Fibroblast of skin of right quadriceps (primary cell): ENCODE results near the gene DMBT1.
"Not testable (repeated sequence)": the region's sequence is repeated elsewhere in the genome, so short reads cannot be mapped to it uniquely, and the experiment has no call there.

Source experiments
- DNase-seq: peaks from one replicate; pipeline ENCODE4 v3.0.0-alpha.2; 2013

Gene DMBT1

GRCh38 chr10:122549636-122550035, 10.9 kb upstream of the DMBT1 start:
- DNase-seq = peak; percentile 8

- no peak for DNase-seq
Measured at GRCh38 chr10:122550427-122550826, 10.1 kb upstream of the DMBT1 start.

GRCh38 chr10:122550983-122551382, 9.6 kb upstream of the DMBT1 start:
- no peak for DNase-seq

- DNase-seq = no peak
Measured at GRCh38 chr10:122551450-122551849, 9.1 kb upstream of the DMBT1 start.

- DNase-seq = no peak
Measured at GRCh38 chr10:122553341-122553740, 7.2 kb upstream of the DMBT1 start.

GRCh38 chr10:122554131-122555036, 6.2 kb upstream of the DMBT1 start:
- no peak for DNase-seq

- no peak for DNase-seq
Measured at GRCh38 chr10:122555442-122555841, 5.1 kb upstream of the DMBT1 start.

GRCh38 chr10:122557516-122557915, 3.0 kb upstream of the DMBT1 start:
- DNase-seq = no peak

GRCh38 chr10:122558452-122558851, 2.1 kb upstream of the DMBT1 start:
- DNase-seq = no peak

GRCh38 chr10:122559228-122559627, 1.3 kb upstream of the DMBT1 start:
- no peak for DNase-seq

- no peak for DNase-seq
Measured at GRCh38 chr10:122561212-122561611, 658 bp downstream of the DMBT1 start.

- no peak for DNase-seq
Measured at GRCh38 chr10:122561792-122562191, 1.2 kb downstream of the DMBT1 start.

- DNase-seq = no peak
Measured at GRCh38 chr10:122564980-122565379, 4.4 kb downstream of the DMBT1 start.

GRCh38 chr10:122565766-122566206, 5.2 kb downstream of the DMBT1 start:
- DNase-seq = peak; percentile 70

- no peak for DNase-seq
Measured at GRCh38 chr10:122566632-122567031, 6.1 kb downstream of the DMBT1 start.

GRCh38 chr10:122567056-122567660, 6.6 kb downstream of the DMBT1 start:
- no peak for DNase-seq

- DNase-seq = no peak
Measured at GRCh38 chr10:122568551-122568950, 8.0 kb downstream of the DMBT1 start.

- DNase-seq = no peak
Measured at GRCh38 chr10:122570920-122571319, 10.4 kb downstream of the DMBT1 start.

- DNase-seq = no peak
Measured at GRCh38 chr10:122571892-122572291, 11.3 kb downstream of the DMBT1 start.

GRCh38 chr10:122575776-122576175, 15.2 kb downstream of the DMBT1 start:
- no peak for DNase-seq

GRCh38 chr10:122576291-122576690, 15.7 kb downstream of the DMBT1 start:
- no peak for DNase-seq

- DNase-seq = no peak
Measured at GRCh38 chr10:122577311-122577885, 16.8 kb downstream of the DMBT1 start.

- not testable (repeated sequence) for DNase-seq
Measured at GRCh38 chr10:122586070-122586469, 25.5 kb downstream of the DMBT1 start.
